ENCODE results near the gene NFATC2.

NFATC2 gene

GRCh38 chr20:51542571-51543421, at the start of gene NFATC2:
Gene NFATC2 (minus strand): TSS chr20:51542719. CDS start chr20:51542499, 220 bp downstream.
- in situ Hi-C loops (cut with MboI; ENCODE audit: low pct_unique_long_range_greater_than_20kb, low sequenced_read_pairs) = no loop called here
- no peak for DNase-seq

- no peak for DNase-seq
- in situ Hi-C loops (cut with MboI; ENCODE audit: low pct_unique_long_range_greater_than_20kb, low sequenced_read_pairs) = loop anchor here (25.0 kb wide), 1 partner anchor 205 kb away; no protein-coding TSS in a partner anchor
Observed at GRCh38 chr20:51591871-51592270, 49.4 kb upstream of the NFATC2 start.

- in situ Hi-C loops (cut with MboI; ENCODE audit: low pct_unique_long_range_greater_than_20kb, low sequenced_read_pairs) = loop anchor here (25.0 kb wide), 1 partner anchor 201 kb away; no protein-coding TSS in a partner anchor
- no peak for DNase-seq
Observed at GRCh38 chr20:51588762-51589161, 46.2 kb upstream of the NFATC2 start.

GRCh38 chr20:51587145-51587544, 44.6 kb upstream of the NFATC2 start:
- in situ Hi-C loops (cut with MboI; ENCODE audit: low pct_unique_long_range_greater_than_20kb, low sequenced_read_pairs) = loop anchor here (25.0 kb wide), 1 partner anchor 200 kb away; no protein-coding TSS in a partner anchor
- DNase-seq = no peak

- DNase-seq = no peak
- in situ Hi-C loops (cut with MboI; ENCODE audit: low pct_unique_long_range_greater_than_20kb, low sequenced_read_pairs) = loop anchor here (25.0 kb wide), 1 partner anchor 199 kb away; no protein-coding TSS in a partner anchor
Observed at GRCh38 chr20:51586005-51586440, 43.5 kb upstream of the NFATC2 start.

- DNase-seq = no peak
- in situ Hi-C loops (cut with MboI; ENCODE audit: low pct_unique_long_range_greater_than_20kb, low sequenced_read_pairs) = loop anchor here (25.0 kb wide), 1 partner anchor 198 kb away; no protein-coding TSS in a partner anchor
Observed at GRCh38 chr20:51585148-51585547, 42.6 kb upstream of the NFATC2 start.

- DNase-seq = no peak
- in situ Hi-C loops (cut with MboI; ENCODE audit: low pct_unique_long_range_greater_than_20kb, low sequenced_read_pairs) = loop anchor here (25.0 kb wide), 1 partner anchor 197 kb away; no protein-coding TSS in a partner anchor
Observed at GRCh38 chr20:51584737-51585136, 42.2 kb upstream of the NFATC2 start.

- DNase-seq = no peak
- in situ Hi-C loops (cut with MboI; ENCODE audit: low pct_unique_long_range_greater_than_20kb, low sequenced_read_pairs) = loop anchor here (25.0 kb wide), 1 partner anchor 197 kb away; no protein-coding TSS in a partner anchor
Observed at GRCh38 chr20:51584116-51584515, 41.6 kb upstream of the NFATC2 start.

GRCh38 chr20:51583499-51583898, 41.0 kb upstream of the NFATC2 start:
- in situ Hi-C loops (cut with MboI; ENCODE audit: low pct_unique_long_range_greater_than_20kb, low sequenced_read_pairs) = loop anchor here (25.0 kb wide), 1 partner anchor 196 kb away; no protein-coding TSS in a partner anchor
- DNase-seq = no peak

- DNase-seq = no peak
- in situ Hi-C loops (cut with MboI; ENCODE audit: low pct_unique_long_range_greater_than_20kb, low sequenced_read_pairs) = loop anchor here (25.0 kb wide), 1 partner anchor 196 kb away; no protein-coding TSS in a partner anchor
Observed at GRCh38 chr20:51583073-51583472, 40.6 kb upstream of the NFATC2 start.

- DNase-seq = no peak
- in situ Hi-C loops (cut with MboI; ENCODE audit: low pct_unique_long_range_greater_than_20kb, low sequenced_read_pairs) = loop anchor here (25.0 kb wide), 1 partner anchor 194 kb away; no protein-coding TSS in a partner anchor
Observed at GRCh38 chr20:51581571-51581970, 39.1 kb upstream of the NFATC2 start.

- in situ Hi-C loops (cut with MboI; ENCODE audit: low pct_unique_long_range_greater_than_20kb, low sequenced_read_pairs) = loop anchor here (25.0 kb wide), 1 partner anchor 192 kb away; no protein-coding TSS in a partner anchor
- DNase-seq = no peak
Observed at GRCh38 chr20:51579137-51579536, 36.6 kb upstream of the NFATC2 start.

- in situ Hi-C loops (cut with MboI; ENCODE audit: low pct_unique_long_range_greater_than_20kb, low sequenced_read_pairs) = loop anchor here (25.0 kb wide), 1 partner anchor 191 kb away; no protein-coding TSS in a partner anchor
- DNase-seq = no peak
Observed at GRCh38 chr20:51578145-51578459, 35.6 kb upstream of the NFATC2 start.

- in situ Hi-C loops (cut with MboI; ENCODE audit: low pct_unique_long_range_greater_than_20kb, low sequenced_read_pairs) = loop anchor here (25.0 kb wide), 1 partner anchor 190 kb away; no protein-coding TSS in a partner anchor
- no peak for DNase-seq
Observed at GRCh38 chr20:51577432-51578144, 35.1 kb upstream of the NFATC2 start.

GRCh38 chr20:51575486-51575885, 33.0 kb upstream of the NFATC2 start:
- DNase-seq = no peak
- in situ Hi-C loops (cut with MboI; ENCODE audit: low pct_unique_long_range_greater_than_20kb, low sequenced_read_pairs) = loop anchor here (25.0 kb wide), 1 partner anchor 188 kb away; no protein-coding TSS in a partner anchor

- in situ Hi-C loops (cut with MboI; ENCODE audit: low pct_unique_long_range_greater_than_20kb, low sequenced_read_pairs) = loop anchor here (25.0 kb wide), 1 partner anchor 187 kb away; no protein-coding TSS in a partner anchor
- DNase-seq = no peak
Observed at GRCh38 chr20:51574248-51575033, 31.9 kb upstream of the NFATC2 start.

- in situ Hi-C loops (cut with MboI; ENCODE audit: low pct_unique_long_range_greater_than_20kb, low sequenced_read_pairs) = no loop called here
- no peak for DNase-seq
Observed at GRCh38 chr20:51573576-51574243, 31.2 kb upstream of the NFATC2 start.

GRCh38 chr20:51571460-51571794, 28.9 kb upstream of the NFATC2 start:
- no peak for DNase-seq
- in situ Hi-C loops (cut with MboI; ENCODE audit: low pct_unique_long_range_greater_than_20kb, low sequenced_read_pairs) = no loop called here
